Activated CD4-positive, CD25-positive, alpha-beta regulatory T cell treated with anti-CD3 and anti-CD28 coated beads, Interleukin-2, amount 50 U/mL, for 24 hours (primary cell): Measurements from ENCODE around the gene TRIM2.
A peak's percentile ranks its signal among the peaks of the same experiment; 100 is the strongest.
"Not testable (repeated sequence)": the region's sequence is repeated elsewhere in the genome, so short reads cannot be mapped to it uniquely, and the experiment has no call there.

Experiments
- ATAC-seq, 2 donors: fragments of 150-1000 bp; cut with Tn5 transposase; one replicate each; pipeline ENCODE4 v1.10.0; 2021; ENCODE audit warnings: mild to moderate bottlenecking in 1 of 2, moderate library complexity in 1 of 2

TRIM2 gene

GRCh38 chr4:153204247-153204671, at the start of gene TRIM2:
Gene TRIM2 (plus strand): TSS chr4:153204443. CDS start chr4:153204531, 88 bp downstream.
- ATAC-seq: no peak

- ATAC-seq: no peak
These were observed 48.6 kb upstream of the TRIM2 start for GRCh38 chr4:153155686-153156085.

- no peak for ATAC-seq
These were observed 48.0 kb upstream of the TRIM2 start for GRCh38 chr4:153156263-153156662.

GRCh38 chr4:153156721-153157120, 47.5 kb upstream of the TRIM2 start:
- no peak for ATAC-seq

GRCh38 chr4:153159016-153159415, 45.2 kb upstream of the TRIM2 start:
- ATAC-seq: peak; percentile 12 to 19

- peak; percentile 75 to 76 for ATAC-seq
These were observed 44.5 kb upstream of the TRIM2 start for GRCh38 chr4:153159728-153160221.

- ATAC-seq: no peak
These were observed 43.4 kb upstream of the TRIM2 start for GRCh38 chr4:153160821-153161220.

- ATAC-seq: no peak
These were observed 42.8 kb upstream of the TRIM2 start for GRCh38 chr4:153161226-153161963.

- ATAC-seq: not testable (repeated sequence)
These were observed 39.0 kb upstream of the TRIM2 start for GRCh38 chr4:153165236-153165635.

GRCh38 chr4:153166716-153167501, 37.3 kb upstream of the TRIM2 start:
- no peak for ATAC-seq

- no peak for ATAC-seq
These were observed 34.5 kb upstream of the TRIM2 start for GRCh38 chr4:153169776-153170175.

GRCh38 chr4:153170407-153170806, 33.8 kb upstream of the TRIM2 start:
- ATAC-seq: no peak

GRCh38 chr4:153174821-153175567, 29.2 kb upstream of the TRIM2 start:
- no peak for ATAC-seq

GRCh38 chr4:153176938-153177337, 27.3 kb upstream of the TRIM2 start:
- ATAC-seq: no peak

- ATAC-seq: no peak
These were observed 26.4 kb upstream of the TRIM2 start for GRCh38 chr4:153177841-153178240.

GRCh38 chr4:153179100-153179499, 25.1 kb upstream of the TRIM2 start:
- no peak for ATAC-seq

GRCh38 chr4:153181293-153181692, 22.9 kb upstream of the TRIM2 start:
- ATAC-seq: no peak

- no peak for ATAC-seq
These were observed 22.5 kb upstream of the TRIM2 start for GRCh38 chr4:153181700-153182099.

- no peak for ATAC-seq
These were observed 21.1 kb upstream of the TRIM2 start for GRCh38 chr4:153183146-153183545.

- no peak for ATAC-seq
These were observed 18.9 kb upstream of the TRIM2 start for GRCh38 chr4:153185331-153185852.

- no peak for ATAC-seq
These were observed 18.1 kb upstream of the TRIM2 start for GRCh38 chr4:153186046-153186728.
